Retinal pigment epithelial cell (primary cell): ENCODE results near the gene GGA2.
"Not testable (repeated sequence)": the region's sequence is repeated elsewhere in the genome, so short reads cannot be mapped to it uniquely, and the experiment has no call there.

Experiments
- DNase-seq: peaks from one replicate; pipeline ENCODE4 v3.0.0-alpha.2; 2010; ENCODE audit warnings: low read depth
- H3K4me3 ChIP-seq: 2 replicates; pipeline ENCODE4 v1.5.1; 2011; ENCODE audit warnings: mild to moderate bottlenecking, low read length, control low read depth, moderate library complexity
- CTCF ChIP-seq: conservative IDR thresholded peaks from 2 replicates; pipeline ENCODE4 v1.5.1; 2011; ENCODE audit warnings: low read depth, low read length, control low read depth, inconsistent platforms

GGA2 gene

GRCh38 chr16:23485257-23485614 is 25.1 kb downstream of the GGA2 start:
- no peak overlapping the region for H3K4me3 ChIP-seq
- no peak for DNase-seq
- no peak for TF ChIP-seq CTCF

DNA sequence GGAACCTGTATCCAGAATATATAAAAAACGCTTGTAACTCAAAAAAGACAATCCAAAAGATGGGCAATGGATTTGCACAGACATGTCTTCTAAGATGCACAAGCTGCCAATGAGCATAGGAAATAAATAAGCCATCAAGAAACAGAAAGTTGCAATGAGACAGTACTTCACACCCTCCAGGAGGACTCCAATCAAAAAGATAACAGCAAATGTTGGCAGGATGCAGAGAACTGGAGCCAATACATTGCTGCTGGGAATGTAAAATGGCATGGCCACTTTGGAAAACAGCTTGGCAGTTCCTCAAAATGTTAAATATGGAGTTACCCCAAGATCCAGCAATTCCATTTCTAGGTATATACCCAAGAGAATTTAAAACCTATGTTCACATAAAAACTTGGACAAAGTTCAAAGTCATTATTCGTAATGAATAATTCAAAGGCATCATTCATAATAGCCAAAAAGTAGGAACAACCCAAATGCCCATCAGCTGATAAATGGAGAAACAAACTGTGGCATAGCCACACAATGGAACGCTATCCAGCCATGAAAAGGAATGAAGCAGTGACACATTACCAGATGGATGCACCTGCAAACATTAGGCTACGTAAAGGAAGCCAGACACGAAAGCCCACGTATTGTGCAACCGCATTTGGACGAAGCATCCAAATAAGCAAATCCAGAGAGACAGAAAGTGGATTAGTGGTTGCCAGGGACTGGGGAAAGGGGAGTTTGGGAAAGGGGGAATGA is 25.6 kb downstream of the GGA2 start:
- DNase-seq: no peak
- no peak overlapping the region for H3K4me3 ChIP-seq
- no peak for TF ChIP-seq CTCF

DNA sequence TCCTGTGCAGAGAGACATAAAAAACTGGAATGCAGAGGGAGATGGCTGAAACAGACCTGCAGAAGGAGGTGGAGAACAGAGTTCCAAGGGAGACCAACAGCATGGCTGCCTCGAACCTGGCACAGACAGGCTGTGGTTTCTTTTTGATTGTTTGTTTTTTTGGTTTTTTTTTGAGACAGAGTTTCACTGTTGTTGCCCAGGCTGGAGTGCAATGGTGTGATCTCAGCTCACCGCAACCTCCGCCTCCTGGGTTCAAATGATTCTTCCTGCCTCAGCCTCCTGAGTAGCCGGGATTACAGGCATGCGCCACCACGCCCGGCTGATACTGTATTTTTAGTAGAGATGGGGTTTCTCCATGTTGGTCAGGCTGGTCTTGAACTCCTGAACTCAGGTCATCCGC is 26.8 kb downstream of the GGA2 start:
- DNase-seq, H3K4me3 ChIP-seq: not testable (repeated sequence)

DNA sequence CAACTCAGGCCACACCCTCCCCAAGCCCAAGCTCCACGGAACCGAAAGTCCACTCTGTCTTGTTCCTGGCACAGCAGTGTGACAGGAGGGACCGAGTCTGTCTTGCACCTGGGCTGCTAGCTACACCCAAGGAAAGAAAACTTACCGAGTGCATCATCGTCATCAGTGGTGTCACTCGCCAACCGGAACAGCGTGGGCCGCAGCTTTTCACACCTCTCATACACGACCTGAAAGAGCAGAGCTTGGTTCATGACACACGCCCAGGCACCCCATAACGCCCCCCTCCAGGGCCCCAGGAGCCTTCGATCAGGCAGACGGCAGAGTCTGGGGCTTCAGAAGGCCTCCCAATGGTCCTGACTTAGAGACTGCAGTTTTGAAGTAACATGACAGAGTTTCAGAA is 27.5 kb downstream of the GGA2 start:
- no peak for DNase-seq
- TF ChIP-seq CTCF: no peak
- H3K4me3 ChIP-seq: no peak overlapping the region

DNA sequence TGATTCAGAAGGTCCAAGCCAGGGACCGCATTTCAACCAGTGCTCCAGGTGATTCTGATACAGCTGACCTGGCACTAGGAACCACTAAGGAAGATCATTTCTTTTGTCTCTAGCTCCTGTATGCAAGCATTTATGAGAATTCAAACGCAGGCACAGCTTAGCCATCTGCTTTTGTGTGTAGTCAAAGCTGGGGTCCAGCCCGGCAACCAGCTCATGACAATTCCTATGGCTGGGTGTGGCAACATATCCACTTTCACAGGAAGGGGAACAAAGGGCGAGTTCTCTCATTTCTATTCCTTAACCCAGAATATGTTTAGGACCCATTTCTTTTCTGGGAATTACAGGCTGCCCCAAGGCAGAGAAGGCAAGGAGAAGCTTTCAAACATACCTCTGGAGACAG is 30.0 kb downstream of the GGA2 start:
- no peak for TF ChIP-seq CTCF
- H3K4me3 ChIP-seq: no peak overlapping the region
- DNase-seq: no peak

DNA sequence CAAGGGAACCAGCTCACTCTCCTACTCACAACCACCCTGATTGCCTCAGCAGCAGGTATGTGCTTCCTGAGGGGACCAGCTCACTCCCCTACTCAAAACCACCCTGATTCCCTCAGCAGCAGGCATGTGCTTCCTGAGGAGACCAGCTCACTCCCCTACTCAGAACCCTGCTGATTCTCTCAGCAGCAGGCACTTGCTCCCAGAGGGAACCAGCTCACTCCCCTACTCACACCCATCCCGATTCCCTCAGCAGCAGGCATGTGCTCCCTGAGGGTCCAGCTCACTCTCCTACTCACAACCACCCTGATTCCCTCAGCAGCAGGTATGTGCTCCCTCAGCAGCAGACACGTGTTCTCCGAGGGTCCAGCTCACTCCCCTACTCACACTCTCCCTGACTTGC is 31.2 kb downstream of the GGA2 start:
- no peak for DNase-seq
- H3K4me3 ChIP-seq: no peak overlapping the region
- no peak for TF ChIP-seq CTCF

DNA sequence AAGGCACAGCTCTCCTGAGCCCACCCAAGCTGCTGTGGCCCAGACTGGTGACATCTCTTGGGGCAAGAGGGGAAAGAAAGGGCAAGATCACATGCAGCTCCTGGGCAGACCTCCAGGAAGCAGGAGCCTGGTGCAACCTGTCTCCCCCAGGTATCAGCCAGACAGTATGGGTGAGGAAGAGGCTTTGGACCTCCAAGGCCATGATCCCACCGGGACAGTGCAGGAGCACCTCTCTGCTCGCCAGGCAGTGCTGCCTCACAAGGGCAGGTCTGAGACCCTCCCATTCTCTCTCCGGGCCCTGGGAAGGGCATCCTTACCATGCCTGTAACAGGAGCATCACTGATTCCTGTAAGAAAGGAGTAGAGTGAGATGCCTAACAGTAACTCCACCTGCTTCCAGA is 31.7 kb downstream of the GGA2 start:
- no peak for DNase-seq
- no peak overlapping the region for H3K4me3 ChIP-seq
- no peak for TF ChIP-seq CTCF

- H3K4me3 ChIP-seq: no peak overlapping the region
- no peak for TF ChIP-seq CTCF
- no peak for DNase-seq
These were observed 34.0 kb downstream of the GGA2 start for GRCh38 chr16:23476289-23476688.
